ENCODE results near the gene MAN1A2. TPM values are rescaled to one million over a fixed set of nuclear protein-coding genes. Genes with fewer than 3 reads are reported as not detected.

The MAN1A2 gene
- total and polyA plus RNA-seq, 10 of the 15 experiments (the other 5 are each of a cell fraction or from before 2014, with no cell fraction given) = 2.8 to 23.6 (median 16.0) TPM

DNA sequence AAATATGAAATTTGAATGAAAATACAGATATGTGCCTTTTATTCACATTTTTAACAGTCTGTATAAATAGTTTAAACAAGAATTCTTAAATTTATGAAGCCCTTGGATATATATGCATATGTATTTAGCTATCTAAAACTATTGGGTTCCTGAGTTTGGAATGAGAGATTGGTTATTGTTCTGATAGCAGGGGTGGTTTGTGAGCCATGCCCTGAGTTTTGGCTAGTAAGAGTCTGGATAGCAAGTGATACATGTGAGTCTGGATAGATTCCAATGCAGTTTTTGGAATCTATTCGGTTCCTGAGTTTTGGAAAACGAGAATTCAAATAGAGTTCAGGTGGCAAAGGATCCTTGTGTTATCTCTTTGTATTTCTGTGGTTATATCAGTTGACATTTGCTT is 2.8 kb downstream of the MAN1A2 start:
- peaks cover 5% of the 10 kb centered on the region; the same call in 1 of the 2 replicates for H3K4me1 ChIP-seq (ENCODE audit: control insufficient read depth, insufficient read depth, low read length)

DNA sequence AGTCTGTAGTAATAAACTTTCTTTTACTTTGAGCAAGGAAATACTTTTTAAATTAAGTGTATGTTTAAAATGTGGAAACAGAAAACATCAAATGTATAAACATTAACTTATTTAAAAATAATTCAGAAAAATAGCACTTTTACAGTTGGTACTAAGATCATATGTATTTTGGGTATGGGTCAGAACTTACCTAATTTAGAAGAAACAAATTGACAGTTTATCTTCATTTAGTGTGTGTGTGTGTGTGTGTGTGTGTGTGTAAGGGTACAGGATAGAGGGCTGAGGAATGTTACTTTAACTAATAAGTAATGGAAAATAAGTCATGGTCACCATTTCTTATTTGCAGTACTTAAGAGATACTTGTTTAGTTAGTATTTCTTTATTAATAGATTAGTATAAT is 3.3 kb downstream of the MAN1A2 start:
- Histone ChIP-seq H3K27me3 (replicated peaks in 1 of 2; ENCODE audit: control insufficient read depth in 2 of 2, insufficient read depth in 2 of 2, low read length in 1 of 2) (no peaks in the 10 kb centered on the region), H3K4me3 (peak overlapping the region; percentile 96), H3K4me2 (ENCODE audit: control insufficient read depth, insufficient read depth) (peak overlapping the region; percentile 85), H3K36me3 (ENCODE audit: control insufficient read depth in 2 of 2, insufficient read depth in 2 of 2, low read length in 1 of 2) (no peaks in the 10 kb centered on the region), H3K9ac (ENCODE audit: control insufficient read depth, insufficient read depth, low read length) (peak overlapping the region; percentile 60), H4K20me1 (ENCODE audit: control insufficient read depth, insufficient read depth) (no peaks in the 10 kb centered on the region), H3K27ac (ENCODE audit: control insufficient read depth, insufficient read depth) (no peak overlapping the region), H3K4me1 (ENCODE audit: control insufficient read depth, insufficient read depth, low read length) (peaks cover 2% of the 10 kb centered on the region; the same call in 1 of the 2 replicates), H2AFZ (ENCODE audit: control insufficient read depth, low read depth, low read length) (no peak overlapping the region), H3K9me3 (replicated peaks; ENCODE audit: control insufficient read depth, insufficient read depth, low read length) (no peaks in the 10 kb centered on the region), H3K79me2 (ENCODE audit: control insufficient read depth, insufficient read depth, low read length) (peaks cover 86% of the 10 kb centered on the region)
- ChIA-PET POLR2A (interaction anchor here (1.3 kb wide), 1 partner anchor 10 kb away, joined by 3 read pairs; no protein-coding TSS in a partner anchor), CTCF (interaction anchor here (1.0 kb wide), 1 partner anchor 164 kb away, joined by 3 read pairs; no protein-coding TSS in a partner anchor), SMC1A (ENCODE audit: uncharacterized antibody, unreplicated experiment) (interaction anchor here (0.6 to 2.2 kb wide), 3 partner anchors 11 to 120 kb away, joined by 3 to 7 read pairs (median 4); no protein-coding TSS in a partner anchor), RAD21 (ENCODE audit: unreplicated experiment) (interaction anchor here (0.8 to 1.5 kb wide), 2 partner anchors 21 to 65 kb away, joined by 3 to 4 read pairs; no protein-coding TSS in a partner anchor)
- FAIRE-seq (no peak), ATAC-seq (no peak), DNase-seq (ENCODE audit: low read depth, low spot score) (no peak)
- in situ Hi-C loops (cut with MboI) (no loop called here), intact Hi-C loops (cut with micrococcal nuclease; ENCODE audit: unreplicated experiment) (no loop called here)
- BruUV-seq (replicated peaks) = no TSS peak
- TF ChIP-seq SUZ12 (IDR thresholded peaks at IDR 0.05; ENCODE audit: unreplicated experiment) (no peak), SMARCA5 (IDR thresholded peaks at IDR 0.05) (no peak), RAD51 (IDR thresholded peaks at IDR 0.05) (no peak), JUNB (IDR thresholded peaks at IDR 0.05) (no peak), ETV6 (conservative IDR thresholded peaks at IDR 0.05 in 1 of 2, IDR thresholded peaks at IDR 0.05 in 1 of 2; ENCODE audit: borderline replicate concordance in 1 of 2, low read depth in 1 of 2) (no peak), SP1 (IDR thresholded peaks at IDR 0.05; ENCODE audit: low read depth, low read length) (no peak), TAF1 (IDR thresholded peaks at IDR 0.05; ENCODE audit: borderline replicate concordance, low read depth, low read length) (no peak), PML (IDR thresholded peaks at IDR 0.05; ENCODE audit: low read length) (no peak), GABPA (IDR thresholded peaks at IDR 0.05; ENCODE audit: low read depth) (no peak)
- TF ChIP-seq, protein P1, sequence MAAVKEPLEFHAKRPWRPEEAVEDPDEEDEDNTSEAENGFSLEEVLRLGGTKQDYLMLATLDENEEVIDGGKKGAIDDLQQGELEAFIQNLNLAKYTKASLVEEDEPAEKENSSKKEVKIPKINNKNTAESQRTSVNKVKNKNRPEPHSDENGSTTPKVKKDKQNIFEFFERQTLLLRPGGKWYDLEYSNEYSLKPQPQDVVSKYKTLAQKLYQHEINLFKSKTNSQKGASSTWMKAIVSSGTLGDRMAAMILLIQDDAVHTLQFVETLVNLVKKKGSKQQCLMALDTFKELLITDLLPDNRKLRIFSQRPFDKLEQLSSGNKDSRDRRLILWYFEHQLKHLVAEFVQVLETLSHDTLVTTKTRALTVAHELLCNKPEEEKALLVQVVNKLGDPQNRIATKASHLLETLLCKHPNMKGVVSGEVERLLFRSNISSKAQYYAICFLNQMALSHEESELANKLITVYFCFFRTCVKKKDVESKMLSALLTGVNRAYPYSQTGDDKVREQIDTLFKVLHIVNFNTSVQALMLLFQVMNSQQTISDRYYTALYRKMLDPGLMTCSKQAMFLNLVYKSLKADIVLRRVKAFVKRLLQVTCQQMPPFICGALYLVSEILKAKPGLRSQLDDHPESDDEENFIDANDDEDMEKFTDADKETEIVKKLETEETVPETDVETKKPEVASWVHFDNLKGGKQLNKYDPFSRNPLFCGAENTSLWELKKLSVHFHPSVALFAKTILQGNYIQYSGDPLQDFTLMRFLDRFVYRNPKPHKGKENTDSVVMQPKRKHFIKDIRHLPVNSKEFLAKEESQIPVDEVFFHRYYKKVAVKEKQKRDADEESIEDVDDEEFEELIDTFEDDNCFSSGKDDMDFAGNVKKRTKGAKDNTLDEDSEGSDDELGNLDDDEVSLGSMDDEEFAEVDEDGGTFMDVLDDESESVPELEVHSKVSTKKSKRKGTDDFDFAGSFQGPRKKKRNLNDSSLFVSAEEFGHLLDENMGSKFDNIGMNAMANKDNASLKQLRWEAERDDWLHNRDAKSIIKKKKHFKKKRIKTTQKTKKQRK (IDR thresholded peaks at IDR 0.05; ENCODE audit: low read depth, low read length) = no peak

More for the DNA sequence above, 2.8 kb downstream of the MAN1A2 start:
- RAD21 ChIA-PET (ENCODE audit: unreplicated experiment) = interaction anchor here (1.5 kb wide), 2 partner anchors 65 to 164 kb away, joined by 3 to 4 read pairs; no protein-coding TSS in a partner anchor
- no peak for DNase-seq (ENCODE audit: low read depth, low spot score)
- H3K27ac ChIP-seq (ENCODE audit: control insufficient read depth, insufficient read depth) = peak overlapping the region; percentile 35; the same call in 1 of the 2 replicates
- H3K36me3 ChIP-seq (ENCODE audit: control insufficient read depth in 2 of 2, insufficient read depth in 2 of 2, low read length in 1 of 2) = no peaks in the 10 kb centered on the region
- TF ChIP-seq TARDBP (IDR thresholded peaks at IDR 0.05; ENCODE audit: borderline replicate concordance) = no peak
- TF ChIP-seq RB1 (IDR thresholded peaks at IDR 0.05; ENCODE audit: borderline replicate concordance) = no peak
- no peak for TF ChIP-seq SMAD5 (IDR thresholded peaks at IDR 0.05; ENCODE audit: low read depth)
- no peak for TF ChIP-seq FOXK2 (IDR thresholded peaks at IDR 0.05)
- TF ChIP-seq HCFC1 (IDR thresholded peaks at IDR 0.05; ENCODE audit: low read length) = no peak
- no peak for TF ChIP-seq TBL1XR1 (IDR thresholded peaks at IDR 0.05; ENCODE audit: low read depth, low read length)
- TF ChIP-seq, protein P2, sequence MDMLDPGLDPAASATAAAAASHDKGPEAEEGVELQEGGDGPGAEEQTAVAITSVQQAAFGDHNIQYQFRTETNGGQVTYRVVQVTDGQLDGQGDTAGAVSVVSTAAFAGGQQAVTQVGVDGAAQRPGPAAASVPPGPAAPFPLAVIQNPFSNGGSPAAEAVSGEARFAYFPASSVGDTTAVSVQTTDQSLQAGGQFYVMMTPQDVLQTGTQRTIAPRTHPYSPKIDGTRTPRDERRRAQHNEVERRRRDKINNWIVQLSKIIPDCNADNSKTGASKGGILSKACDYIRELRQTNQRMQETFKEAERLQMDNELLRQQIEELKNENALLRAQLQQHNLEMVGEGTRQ (IDR thresholded peaks at IDR 0.05; ENCODE audit: borderline replicate concordance, low read depth, low read length) = no peak
- TF ChIP-seq SP1 (IDR thresholded peaks at IDR 0.05; ENCODE audit: low read depth, low read length) = no peak
- 0% methylated on average over 2 of the region's 2 CpGs for WGBS (ENCODE audit: insufficient coverage, insufficient replicate concordance, low lambda C conversion rate, missing lambda C conversion rate)
- FAIRE-seq = no peak
- no peak for ATAC-seq
- in situ Hi-C loops (cut with MboI) = no loop called here
- CTCF ChIA-PET = interaction anchor here (0.7 to 1.0 kb wide), 3 partner anchors 77 to 165 kb away, joined by 3 read pairs; no protein-coding TSS in a partner anchor
- H3K9ac ChIP-seq (ENCODE audit: control insufficient read depth, insufficient read depth, low read length) = peak overlapping the region; percentile 60
- peak overlapping the region; percentile 96 for H3K4me3 ChIP-seq
- no peaks in the 10 kb centered on the region for H4K20me1 ChIP-seq (ENCODE audit: control insufficient read depth, insufficient read depth)
- no peak overlapping the region for H2AFZ ChIP-seq (ENCODE audit: control insufficient read depth, low read depth, low read length)
- no peaks in the 10 kb centered on the region for H3K27me3 ChIP-seq (replicated peaks in 1 of 2; ENCODE audit: control insufficient read depth in 2 of 2, insufficient read depth in 2 of 2, low read length in 1 of 2)
- peak overlapping the region; percentile 85 for H3K4me2 ChIP-seq (ENCODE audit: control insufficient read depth, insufficient read depth)
- peaks cover 82% of the 10 kb centered on the region for H3K79me2 ChIP-seq (ENCODE audit: control insufficient read depth, insufficient read depth, low read length)
- intact Hi-C loops (cut with micrococcal nuclease; ENCODE audit: unreplicated experiment) = no loop called here
- SMC1A ChIA-PET (ENCODE audit: uncharacterized antibody, unreplicated experiment) = interaction anchor here (0.6 to 2.2 kb wide), 7 partner anchors 10 to 306 kb away, joined by 3 to 7 read pairs (median 4); no protein-coding TSS in a partner anchor
- H3K9me3 ChIP-seq (replicated peaks; ENCODE audit: control insufficient read depth, insufficient read depth, low read length) = no peaks in the 10 kb centered on the region
- BruUV-seq (replicated peaks) = no TSS peak
- POLR2A ChIA-PET = interaction anchor here (1.3 kb wide), 1 partner anchor 10 kb away, joined by 3 read pairs; no protein-coding TSS in a partner anchor
